ENCODE results near the gene ADRA1B. TPM values are rescaled to one million over a fixed set of nuclear protein-coding genes. Genes with fewer than 3 reads are reported as not detected.

The ADRA1B gene
- total and polyA plus RNA-seq, 2 donors (not counting 3 experiments of a cell fraction or from before 2014, with no cell fraction given), result 0.77 TPM; not detected in 1

DNA sequence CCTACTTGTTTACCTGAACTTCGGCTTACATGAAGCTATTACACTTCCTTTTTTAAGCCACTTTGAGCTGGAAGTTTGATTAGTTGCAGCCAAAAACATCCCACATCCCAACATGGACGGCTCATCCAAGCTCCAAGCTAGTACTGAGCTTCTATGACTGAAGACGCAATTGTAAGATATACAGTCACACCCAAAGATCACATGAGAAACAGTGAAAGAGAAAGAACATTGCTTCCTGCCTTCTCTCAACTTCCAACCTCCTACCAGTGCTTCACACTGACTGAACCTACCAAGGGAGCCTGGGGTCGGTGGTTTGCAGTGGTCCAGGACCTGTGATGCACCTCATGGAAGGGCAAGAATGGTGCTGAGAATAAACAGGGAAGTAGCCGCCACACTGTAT, 27.4 kb upstream of the ADRA1B start:
- Histone ChIP-seq H3K9me1 (replicated peaks; ENCODE audit: control insufficient read depth, extremely low read depth, insufficient read depth, low read length) (no peaks in the 10 kb centered on the region), H3K9me3 (replicated peaks; ENCODE audit: control insufficient read depth, insufficient read depth, low read length) (no peaks in the 10 kb centered on the region), H4K20me1 (replicated peaks; ENCODE audit: control insufficient read depth, extremely low read depth, insufficient read depth, low read length) (no peaks in the 10 kb centered on the region), H2AFZ (ENCODE audit: low read depth, low read length) (no peak overlapping the region), H3K27ac (ENCODE audit: insufficient read depth, low read depth, low read length) (no peak overlapping the region), H3K27me3 (ENCODE audit: control insufficient read depth in 2 of 2, insufficient read depth in 2 of 2, low read length in 2 of 2) (no peaks in the 10 kb centered on the region), H3K4me3 (replicated peaks in 1 of 3; ENCODE audit: insufficient read depth in 1 of 3, low read depth in 1 of 3, low read length in 3 of 3) (no peak overlapping the region), H3K4me1 (ENCODE audit: control insufficient read depth, extremely low read depth, insufficient read depth, low read length) (no peaks in the 10 kb centered on the region), H3K79me2 (ENCODE audit: control insufficient read depth, insufficient read depth, low read length) (no peaks in the 10 kb centered on the region), H3K9ac (replicated peaks; ENCODE audit: extremely low read depth, insufficient read depth, low read length) (no peak overlapping the region), H3K36me3 (ENCODE audit: control insufficient read depth in 2 of 2, extremely low read depth in 1 of 2, insufficient read depth in 2 of 2, low read length in 2 of 2) (no peaks in the 10 kb centered on the region), H3K4me2 (ENCODE audit: insufficient read depth, low read length) (no peak overlapping the region)
- POLR2A ChIA-PET, result no interaction called here
- TF ChIP-seq, protein P1, sequence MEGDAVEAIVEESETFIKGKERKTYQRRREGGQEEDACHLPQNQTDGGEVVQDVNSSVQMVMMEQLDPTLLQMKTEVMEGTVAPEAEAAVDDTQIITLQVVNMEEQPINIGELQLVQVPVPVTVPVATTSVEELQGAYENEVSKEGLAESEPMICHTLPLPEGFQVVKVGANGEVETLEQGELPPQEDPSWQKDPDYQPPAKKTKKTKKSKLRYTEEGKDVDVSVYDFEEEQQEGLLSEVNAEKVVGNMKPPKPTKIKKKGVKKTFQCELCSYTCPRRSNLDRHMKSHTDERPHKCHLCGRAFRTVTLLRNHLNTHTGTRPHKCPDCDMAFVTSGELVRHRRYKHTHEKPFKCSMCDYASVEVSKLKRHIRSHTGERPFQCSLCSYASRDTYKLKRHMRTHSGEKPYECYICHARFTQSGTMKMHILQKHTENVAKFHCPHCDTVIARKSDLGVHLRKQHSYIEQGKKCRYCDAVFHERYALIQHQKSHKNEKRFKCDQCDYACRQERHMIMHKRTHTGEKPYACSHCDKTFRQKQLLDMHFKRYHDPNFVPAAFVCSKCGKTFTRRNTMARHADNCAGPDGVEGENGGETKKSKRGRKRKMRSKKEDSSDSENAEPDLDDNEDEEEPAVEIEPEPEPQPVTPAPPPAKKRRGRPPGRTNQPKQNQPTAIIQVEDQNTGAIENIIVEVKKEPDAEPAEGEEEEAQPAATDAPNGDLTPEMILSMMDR (IDR thresholded peaks at IDR 0.05; ENCODE audit: extremely low read depth in 1 of 2, insufficient read depth in 1 of 2, low read depth in 1 of 2, low read length in 2 of 2), result no peak
- TF ChIP-seq GATA2 (IDR thresholded peaks at IDR 0.05; ENCODE audit: insufficient read depth, insufficient read length, low read depth, low read length) (no peak), JUN (IDR thresholded peaks at IDR 0.05; ENCODE audit: borderline replicate concordance, insufficient read depth, insufficient read length, low read depth) (no peak), POLR2AphosphoS5 (IDR thresholded peaks at IDR 0.05; ENCODE audit: insufficient read depth, low read depth, low read length) (no peak), POLR2A (IDR thresholded peaks at IDR 0.05; ENCODE audit: low read depth, low read length) (no peak), FOS (IDR thresholded peaks at IDR 0.05; ENCODE audit: borderline replicate concordance, insufficient read depth, low read length) (no peak), MYC (IDR thresholded peaks at IDR 0.05; ENCODE audit: low read depth, low read length) (no peak), EZH2 (IDR thresholded peaks at IDR 0.05; ENCODE audit: borderline replicate concordance, low read depth, low read length, severe bottlenecking) (no peak)
- TF ChIP-seq, protein P2, sequence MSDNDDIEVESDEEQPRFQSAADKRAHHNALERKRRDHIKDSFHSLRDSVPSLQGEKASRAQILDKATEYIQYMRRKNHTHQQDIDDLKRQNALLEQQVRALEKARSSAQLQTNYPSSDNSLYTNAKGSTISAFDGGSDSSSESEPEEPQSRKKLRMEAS (IDR thresholded peaks at IDR 0.05; ENCODE audit: insufficient read depth, insufficient read length), result no peak
- CTCF ChIA-PET, result no interaction called here
- intact Hi-C loops (cut with micrococcal nuclease), result no loop called here
- FAIRE-seq (no peak), DNase-seq (ENCODE audit: low read depth, low spot score) (no peak)
- no TSS peak for BruUV-seq (replicated peaks)
- dilution Hi-C loops (cut with MboI; ENCODE audit: extremely low pct_ligation_motif_present, low sequenced_read_pairs), result no loop called here
